B cell (primary cell): ENCODE measurements around the gene MTX3. TPM values are rescaled to one million over a fixed set of nuclear protein-coding genes. Genes with fewer than 3 reads are reported as not detected.

Source experiments
- ATAC-seq: fragments of 200-7000 bp; cut with Tn5 transposase; one replicate; pipeline ENCODE4 v1.10.0; 2021; ENCODE audit warnings: low read depth, mild to moderate bottlenecking, moderate number of reproducible peaks, moderate library complexity
- CTCF ChIA-PET: fragments of 350-600 bp; sonication (Branson Sonifier 250); formaldehyde crosslinking; loops from one replicate; lab custom pipeline; 2021; ENCODE audit warnings: antibody characterized with exemption, inconsistent platforms; lab: Charles Lee
- POLR2A ChIA-PET: fragments of 350-600 bp; sonication (Branson Sonifier 250); formaldehyde crosslinking; loops from one replicate; lab custom pipeline; 2021; ENCODE audit warnings: antibody characterized with exemption; lab: Charles Lee
- DNase-seq: peaks from one replicate; pipeline ENCODE4 v3.0.0; 2013
- H2AFZ ChIP-seq: 2 replicates; pipeline ENCODE4 v1.6.1; 2012; ENCODE audit warnings: mild to moderate bottlenecking, low read depth, low read length; ENCODE audit not compliant: insufficient read depth, poor library complexity, severe bottlenecking
- H3K27ac ChIP-seq, 2 donors: 1 replicate in 1 of 2; 2 replicates in 1 of 2; pipeline ENCODE4 v1.5.1; 2012 to 2013; ENCODE audit warnings: low read length in 2 of 2, mild to moderate bottlenecking in 2 of 2, moderate library complexity in 1 of 2
- H3K27me3 ChIP-seq, 4 experiments: fragments of 200-600 bp in 1 of 4; sonication (generic) in 1 of 4; replicated peaks in 1 of 4; 1 replicate in 2 of 4; 2 replicates in 2 of 4; pipeline versions ENCODE4 v1.6.1 to v1.7.0; 2013 to 2016; ENCODE audit warnings: low read length in 3 of 4, mild to moderate bottlenecking in 2 of 4, mixed read lengths in 1 of 4, moderate library complexity in 1 of 4; ENCODE audit not compliant: insufficient read depth in 4 of 4, control insufficient read depth in 3 of 4; ENCODE audit errors: control extremely low read depth in 1 of 4
- H3K36me3 ChIP-seq, 2 experiments: replicated peaks in 1 of 2; 1 replicate in 1 of 2; 2 replicates in 1 of 2; pipeline versions ENCODE4 v1.6.1 to v1.7.1; 2013; ENCODE audit warnings: low read length in 1 of 2; ENCODE audit not compliant: insufficient read depth in 2 of 2, control insufficient read depth in 1 of 2; ENCODE audit errors: control extremely low read depth in 1 of 2, extremely low read depth in 1 of 2
- H3K4me1 ChIP-seq, 2 donors: fragments of 200-600 bp in 1 of 2; sonication (generic) in 1 of 2; 1 replicate in 1 of 2; 2 replicates in 1 of 2; pipeline versions ENCODE4 v1.5.1 to v1.6.1; 2013 to 2017; ENCODE audit warnings: low read length in 2 of 2; ENCODE audit not compliant: control insufficient read depth in 2 of 2, insufficient read depth in 2 of 2
- H3K4me2 ChIP-seq: replicated peaks from 2 replicates; pipeline ENCODE3; 2012; ENCODE audit warnings: mild to moderate bottlenecking, low read depth, low read length; ENCODE audit not compliant: poor library complexity, severe bottlenecking
- H3K4me3 ChIP-seq, 5 experiments: fragments of 200-600 bp in 1 of 5; sonication (generic) in 1 of 5; 1 replicate in 3 of 5; 2 replicates in 2 of 5; pipeline versions ENCODE4 v1.5.1 to v1.7.0; 2011 to 2016; ENCODE audit warnings: low read length in 4 of 5, mild to moderate bottlenecking in 4 of 5, low read depth in 2 of 5, control low read depth in 1 of 5, moderate library complexity in 1 of 5; ENCODE audit not compliant: insufficient read depth in 1 of 5; ENCODE audit errors: control extremely low read depth in 1 of 5, extremely low read depth in 1 of 5
- H3K79me2 ChIP-seq: fragments of 200-600 bp; sonication (generic); one replicate; pipeline ENCODE4 v1.6.0; 2016; ENCODE audit warnings: low read length; ENCODE audit not compliant: control insufficient read depth, insufficient read depth
- H3K9ac ChIP-seq: fragments of 200-600 bp; sonication (generic); 2 replicates; pipeline ENCODE4 v1.6.1; 2017; ENCODE audit warnings: mild to moderate bottlenecking, low read length, moderate library complexity
- H3K9me3 ChIP-seq, 3 donors: one replicate each; pipeline versions ENCODE4 v1.6.1 to v1.7.1; 2013; ENCODE audit warnings: low read length in 2 of 3; ENCODE audit not compliant: control insufficient read depth in 2 of 3, insufficient read depth in 1 of 3; ENCODE audit errors: control extremely low read depth in 1 of 3
- H4K20me1 ChIP-seq: 2 replicates; pipeline ENCODE4 v1.6.0; 2012; ENCODE audit warnings: mild to moderate bottlenecking, low read length; ENCODE audit not compliant: insufficient read depth, control insufficient read depth, poor library complexity, severe bottlenecking
- H3K27ac Mint-ChIP-seq: one replicate; pipeline ENCODE4 v1.8.0; 2021; ENCODE audit warnings: mixed read lengths
- H3K27me3 Mint-ChIP-seq: one replicate; pipeline ENCODE4 v1.8.0; 2021; ENCODE audit warnings: mixed read lengths
- H3K4me1 Mint-ChIP-seq: one replicate; pipeline ENCODE4 v1.8.0; 2021; ENCODE audit warnings: mixed read lengths
- H3K4me3 Mint-ChIP-seq: one replicate; pipeline ENCODE4 v1.8.0; 2021; ENCODE audit warnings: mixed read lengths
- H3K9me3 Mint-ChIP-seq: one replicate; pipeline ENCODE4 v1.8.0; 2022; ENCODE audit warnings: mixed read lengths; ENCODE audit not compliant: insufficient read depth
- CTCF ChIP-seq: fragments of 200-600 bp; IDR thresholded peaks from one replicate; pipeline ENCODE4 v1.8.0; 2022; ENCODE audit warnings: antibody characterized with exemption, mild to moderate bottlenecking
- EZH2 ChIP-seq: IDR thresholded peaks from 2 replicates; pipeline ENCODE4 v1.6.1; 2012; ENCODE audit warnings: borderline replicate concordance, low read depth, mild to moderate bottlenecking, moderate library complexity, low read length; ENCODE audit not compliant: insufficient read depth, poor library complexity, severe bottlenecking
- WGBS: methylation state at CpG from one replicate; pipeline ENCODE4 v1.1.5; 2013; ENCODE audit warnings: missing lambda C conversion rate; ENCODE audit not compliant: insufficient coverage; 5-methylcytosine and 5-hydroxymethylcytosine counted together
- intact Hi-C: fragments of 100-400 bp; cut with micrococcal nuclease; formaldehyde crosslinking; loops from one replicate; pipeline ENCODE4 v1.10.0; 2022
- polyA plus RNA-seq: library from polyadenylated mRNA; depleted of rRNA; stranded (reverse); fragments of >200 nt; gene quantifications from 2 replicates; pipeline ENCODE4 v1.2.3, GENCODE V29; 2012
- total RNA-seq, 2 donors: library from RNA; stranded (reverse); fragments of 120-200 nt in 1 of 2; gene quantifications; 1 replicate in 1 of 2; 2 replicates in 1 of 2; pipeline versions ENCODE4 v1.2.3 to v1.2.4, GENCODE V29; 2013 to 2022

MTX3 gene
- total and polyA plus RNA-seq, 2 donors (not counting 1 experiment from before 2014, with no cell fraction given): 7.9 to 21.0 TPM

GRCh38 chr5:79962575-79963222, 28.4 kb downstream of the MTX3 start:
- no peaks in the 10 kb centered on the region for H3K79me2 ChIP-seq
- WGBS: 93% methylated on average over 9 of the region's 11 CpGs
- H3K4me2 ChIP-seq: no peak overlapping the region
- no peak overlapping the region for H2AFZ ChIP-seq
- H3K4me3 ChIP-seq: no peak overlapping the region
- ChIA-PET POLR2A (interaction anchor here (0.6 kb wide), 1 partner anchor 295 kb away, joined by 3 read pairs; no protein-coding TSS in a partner anchor), CTCF (no interaction called here)
- H3K27ac ChIP-seq: no peak overlapping the region
- H4K20me1 ChIP-seq: no peaks in the 10 kb centered on the region
- no peak for DNase-seq
- peaks cover 4% of the 10 kb centered on the region for H3K9me3 Mint-ChIP-seq
- H3K36me3 ChIP-seq: no peaks in the 10 kb centered on the region
- H3K4me1 Mint-ChIP-seq: no peaks in the 10 kb centered on the region
- H3K9me3 ChIP-seq: no peaks in the 10 kb centered on the region
- TF ChIP-seq EZH2: no peak
- intact Hi-C loops: no loop called here
- peaks cover 12% of the 10 kb centered on the region for H3K27me3 Mint-ChIP-seq
- no peak overlapping the region for H3K27ac Mint-ChIP-seq
- ATAC-seq: no peak
- H3K27me3 ChIP-seq: no peaks in the 10 kb centered on the region
- H3K4me1 ChIP-seq: no peaks in the 10 kb centered on the region
- H3K4me3 Mint-ChIP-seq: no peak overlapping the region
- H3K9ac ChIP-seq: no peak overlapping the region

GRCh38 chr5:79961716-79962574, 29.1 kb downstream of the MTX3 start:
- 100% methylated on average over 5 of the region's 9 CpGs for WGBS
- Mint-ChIP-seq H3K27me3 (peaks cover 9% of the 10 kb centered on the region), H3K27ac (no peak overlapping the region), H3K4me1 (no peaks in the 10 kb centered on the region), H3K4me3 (no peak overlapping the region), H3K9me3 (peaks cover 4% of the 10 kb centered on the region)
- CTCF ChIA-PET: no interaction called here
- intact Hi-C loops: no loop called here
- TF ChIP-seq EZH2 (no peak), CTCF (no peak)
- H3K27me3 ChIP-seq: no peaks in the 10 kb centered on the region
- no peak overlapping the region for H2AFZ ChIP-seq
- H3K4me1 ChIP-seq: no peaks in the 10 kb centered on the region
- no peaks in the 10 kb centered on the region for H3K9me3 ChIP-seq
- no peaks in the 10 kb centered on the region for H4K20me1 ChIP-seq
- no peaks in the 10 kb centered on the region for H3K36me3 ChIP-seq
- ATAC-seq (no peak), DNase-seq (no peak)
- POLR2A ChIA-PET: interaction anchor here (0.6 kb wide), 1 partner anchor 295 kb away, joined by 3 read pairs; no protein-coding TSS in a partner anchor
- H3K4me2 ChIP-seq: no peak overlapping the region
- no peak overlapping the region for H3K4me3 ChIP-seq
- no peak overlapping the region for H3K27ac ChIP-seq
- no peak overlapping the region for H3K9ac ChIP-seq
- no peaks in the 10 kb centered on the region for H3K79me2 ChIP-seq
